GM21825 (cell line): ENCODE measurements around the gene POT1.
A peak's percentile ranks its signal among the peaks of the same experiment; 100 is the strongest.
"Not testable (repeated sequence)": the region's sequence is repeated elsewhere in the genome, so short reads cannot be mapped to it uniquely, and the experiment has no call there.

Experiments
- ATAC-seq: cut with Tn5 transposase; IDR thresholded peaks from one replicate; pipeline ENCODE4 v1.9.1; 2021; ENCODE audit warnings: mild to moderate bottlenecking, moderate library complexity; ENCODE audit not compliant: unreplicated experiment

The POT1 gene, protein sequence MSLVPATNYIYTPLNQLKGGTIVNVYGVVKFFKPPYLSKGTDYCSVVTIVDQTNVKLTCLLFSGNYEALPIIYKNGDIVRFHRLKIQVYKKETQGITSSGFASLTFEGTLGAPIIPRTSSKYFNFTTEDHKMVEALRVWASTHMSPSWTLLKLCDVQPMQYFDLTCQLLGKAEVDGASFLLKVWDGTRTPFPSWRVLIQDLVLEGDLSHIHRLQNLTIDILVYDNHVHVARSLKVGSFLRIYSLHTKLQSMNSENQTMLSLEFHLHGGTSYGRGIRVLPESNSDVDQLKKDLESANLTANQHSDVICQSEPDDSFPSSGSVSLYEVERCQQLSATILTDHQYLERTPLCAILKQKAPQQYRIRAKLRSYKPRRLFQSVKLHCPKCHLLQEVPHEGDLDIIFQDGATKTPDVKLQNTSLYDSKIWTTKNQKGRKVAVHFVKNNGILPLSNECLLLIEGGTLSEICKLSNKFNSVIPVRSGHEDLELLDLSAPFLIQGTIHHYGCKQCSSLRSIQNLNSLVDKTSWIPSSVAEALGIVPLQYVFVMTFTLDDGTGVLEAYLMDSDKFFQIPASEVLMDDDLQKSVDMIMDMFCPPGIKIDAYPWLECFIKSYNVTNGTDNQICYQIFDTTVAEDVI

DNA sequence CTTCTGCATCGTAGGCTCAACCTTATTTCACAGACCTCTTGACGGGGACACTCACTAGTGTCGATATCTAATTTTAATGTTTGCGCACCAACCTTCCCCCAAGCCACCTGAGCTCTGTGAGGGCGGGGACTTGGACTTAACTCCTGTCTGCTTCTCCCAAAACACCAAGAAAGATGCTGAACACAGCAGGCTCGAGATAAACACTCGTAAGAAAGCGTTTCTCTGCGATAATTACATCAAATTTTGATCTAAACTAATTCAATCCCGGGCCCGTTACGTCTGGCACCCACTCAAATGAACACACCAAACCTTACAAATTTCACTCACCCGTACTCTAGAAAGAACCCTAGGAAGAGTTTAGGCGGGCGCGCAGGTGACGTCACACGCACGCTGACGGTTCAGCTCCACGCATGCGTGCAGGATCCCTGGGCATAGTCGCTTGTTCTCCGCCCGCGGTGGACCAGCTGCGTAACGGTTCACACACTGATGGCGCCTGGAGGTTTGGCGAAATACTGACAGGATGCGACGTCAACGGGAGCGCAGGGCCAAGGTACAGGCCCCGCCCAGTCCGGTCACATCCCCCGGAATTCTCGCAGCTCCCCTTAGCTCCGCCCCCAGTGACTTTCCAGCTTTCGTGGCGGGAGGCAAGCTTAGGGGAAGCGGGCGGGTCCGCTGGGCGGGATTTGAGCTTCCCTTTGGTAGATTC, at the start of gene POT1:
Gene POT1 (minus strand): TSS at position 359 of the 706 bp plus-strand sequence. CDS start 32,652 bp downstream, outside the sequence.
- ATAC-seq = peak; percentile 100

DNA sequence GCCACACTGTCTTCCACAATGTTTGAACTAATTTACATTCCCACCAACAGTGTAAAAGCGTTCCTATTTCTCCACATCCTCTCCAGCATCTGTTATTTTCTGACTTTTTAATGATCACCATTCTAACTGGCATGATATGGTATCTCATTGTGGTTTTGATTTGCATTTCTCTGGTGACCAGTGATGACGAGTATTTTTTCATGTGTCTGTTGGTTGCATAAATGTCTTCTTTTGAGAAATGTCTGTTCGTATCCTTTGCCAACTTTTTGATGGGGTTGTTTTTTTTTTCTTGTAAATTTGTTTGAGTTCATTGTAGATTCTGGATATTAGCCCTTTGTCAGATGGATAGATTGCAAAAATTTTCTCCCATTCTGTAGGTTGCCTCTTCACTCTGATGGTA, 45.5 kb upstream of the POT1 start:
- ATAC-seq = not testable (repeated sequence)

DNA sequence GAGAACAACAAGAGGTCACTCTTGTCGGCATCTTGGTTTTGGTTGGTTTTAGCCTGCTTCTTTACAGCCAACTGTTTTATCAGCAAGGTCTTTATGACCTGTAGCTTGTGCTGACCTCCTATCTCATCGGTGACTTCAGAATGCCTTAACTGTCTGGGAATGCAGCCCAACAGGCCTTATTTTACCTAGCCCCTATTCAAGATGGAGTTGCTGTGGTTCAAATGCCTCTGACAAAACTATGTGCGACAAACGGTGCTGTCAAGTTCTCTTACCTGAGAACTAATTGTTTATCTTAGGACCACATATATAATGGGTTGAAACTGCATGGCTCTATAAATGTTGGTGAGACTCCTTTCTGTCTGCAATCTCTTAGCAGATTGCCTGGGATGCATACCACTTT, 35.9 kb upstream of the POT1 start:
- ATAC-seq = no peak

DNA sequence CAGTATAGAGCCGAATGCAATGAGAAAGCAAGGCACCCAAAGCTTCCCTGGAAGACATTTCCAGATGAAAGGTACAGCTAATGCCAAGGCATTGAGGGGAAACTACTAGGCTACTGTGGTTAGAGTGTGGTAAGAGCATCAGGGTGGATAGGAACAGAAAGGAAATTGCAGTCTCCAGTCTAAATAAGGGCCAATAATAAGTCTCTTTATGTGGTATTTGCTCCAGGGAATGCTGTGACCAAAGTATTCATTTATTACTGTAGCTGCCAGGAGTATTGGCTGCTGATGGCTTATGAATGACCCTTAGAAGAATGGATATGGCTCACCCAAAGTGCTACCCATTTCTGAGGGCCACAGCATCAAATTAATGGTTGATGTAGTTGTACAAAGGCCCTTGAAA, 30.1 kb upstream of the POT1 start:
- no peak for ATAC-seq

DNA sequence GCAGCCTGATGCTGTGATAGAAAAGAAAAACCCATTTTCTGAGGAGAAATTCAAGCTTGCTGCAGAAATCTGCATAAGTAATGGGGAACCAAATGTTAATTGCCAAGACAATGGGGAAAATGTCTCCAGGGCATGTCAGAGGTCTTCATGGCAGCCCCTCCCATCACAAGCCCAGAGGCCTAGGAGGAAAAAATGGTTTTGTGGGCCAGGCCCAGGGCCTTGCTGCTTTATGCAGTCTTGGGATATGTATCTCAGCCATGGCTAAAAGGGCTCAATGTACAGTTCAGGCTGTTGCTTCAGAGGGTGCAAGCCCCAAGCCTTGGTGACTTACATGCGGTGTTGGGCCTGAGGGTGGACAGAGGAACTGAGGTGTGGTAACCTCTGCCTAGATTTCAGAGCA, 28.3 kb upstream of the POT1 start:
- not testable (repeated sequence) for ATAC-seq

DNA sequence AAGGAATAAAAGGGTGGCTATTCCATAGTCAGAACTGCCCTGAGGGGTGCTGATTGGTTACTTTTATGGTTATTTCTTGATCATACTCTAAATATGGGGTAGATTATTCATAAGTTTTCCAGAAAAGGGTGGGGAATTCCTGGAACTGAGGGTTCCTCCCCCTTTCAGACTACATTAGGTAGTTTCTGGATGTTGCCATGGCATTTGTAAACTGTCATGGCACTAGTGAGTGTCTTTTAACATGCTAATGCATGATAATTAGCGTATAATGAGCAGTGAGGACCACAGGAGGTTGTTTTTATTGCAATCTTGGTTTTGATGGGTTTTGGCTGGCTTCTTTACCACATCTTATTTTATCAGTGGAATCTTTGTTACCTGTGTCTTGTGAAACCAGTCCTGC, 26.5 kb upstream of the POT1 start:
- no peak for ATAC-seq

DNA sequence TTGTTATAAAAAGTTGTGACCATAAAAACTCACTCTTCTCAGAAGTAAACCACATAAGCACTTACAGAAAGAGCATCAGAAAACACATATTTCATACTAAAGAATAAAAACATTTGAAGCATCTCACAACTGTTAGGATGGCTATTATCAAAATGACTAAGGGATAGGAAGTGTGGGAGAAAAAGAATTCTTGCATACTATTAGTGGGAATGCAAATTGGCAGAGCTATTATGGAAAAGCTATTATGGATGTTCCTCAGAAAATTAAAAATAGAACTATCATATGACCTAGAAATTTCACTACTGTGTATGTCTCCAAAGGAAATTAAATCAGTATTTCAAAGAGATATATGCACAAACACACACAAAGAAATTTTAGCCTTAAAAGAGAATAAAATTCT, 25.2 kb upstream of the POT1 start:
- ATAC-seq = no peak

DNA sequence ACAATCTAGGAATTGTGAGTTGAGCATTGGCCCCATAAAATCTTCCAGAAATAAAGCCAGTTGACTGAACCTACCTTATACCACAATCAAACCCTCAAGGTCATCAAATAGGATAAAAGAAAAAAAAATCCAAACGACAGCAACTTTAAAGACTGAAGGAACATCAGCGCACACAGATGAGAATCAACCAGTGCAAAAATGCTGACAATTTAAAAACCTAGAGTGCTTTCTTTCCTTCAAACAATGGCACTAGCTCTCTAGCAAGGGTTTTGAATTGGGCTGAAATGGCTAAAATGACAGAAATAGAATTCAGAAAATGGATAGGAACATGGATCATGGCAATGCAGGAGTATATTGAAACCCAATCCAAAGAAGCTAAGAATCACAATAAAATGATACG, 16.1 kb upstream of the POT1 start:
- no peak for ATAC-seq

DNA sequence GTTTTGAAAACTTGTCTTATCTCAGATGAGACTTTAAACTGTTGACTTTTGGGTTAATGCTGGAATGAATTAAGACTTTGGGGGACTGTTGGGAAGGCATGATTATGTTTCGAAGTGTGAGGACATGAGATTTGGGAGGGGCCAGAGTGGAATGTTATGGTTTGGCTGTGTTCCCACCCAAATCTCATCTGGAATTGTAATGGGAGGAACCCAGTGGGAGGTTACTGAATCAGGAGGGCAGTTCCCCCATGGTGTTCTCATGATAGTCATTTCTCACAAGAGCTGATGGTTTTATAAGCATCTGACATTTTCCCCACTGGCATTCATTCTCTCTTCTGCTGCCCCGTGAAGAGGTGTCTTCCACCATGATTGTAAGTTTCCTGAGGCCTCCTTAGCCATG, 13.8 kb upstream of the POT1 start:
- ATAC-seq = no peak

DNA sequence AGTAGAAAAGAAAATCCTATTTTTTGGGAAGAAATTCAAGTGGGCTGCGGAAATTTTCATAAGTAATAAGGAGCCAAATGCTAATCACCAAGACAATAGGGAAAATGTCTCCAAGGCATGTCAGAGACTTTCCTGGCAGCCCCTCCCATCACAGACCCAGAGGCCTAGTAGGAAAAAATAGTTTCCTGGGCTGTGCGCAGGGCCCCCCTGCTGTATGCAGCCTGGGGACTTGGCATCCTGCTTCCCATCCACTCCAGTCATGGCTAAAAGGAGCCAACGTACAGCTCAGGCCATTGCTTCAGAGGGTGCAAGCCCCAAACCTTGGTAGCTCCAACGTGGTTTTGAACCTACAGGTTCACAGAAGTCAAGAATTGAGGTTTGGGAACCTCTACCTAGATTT, 12.8 kb upstream of the POT1 start:
- no peak for ATAC-seq

DNA sequence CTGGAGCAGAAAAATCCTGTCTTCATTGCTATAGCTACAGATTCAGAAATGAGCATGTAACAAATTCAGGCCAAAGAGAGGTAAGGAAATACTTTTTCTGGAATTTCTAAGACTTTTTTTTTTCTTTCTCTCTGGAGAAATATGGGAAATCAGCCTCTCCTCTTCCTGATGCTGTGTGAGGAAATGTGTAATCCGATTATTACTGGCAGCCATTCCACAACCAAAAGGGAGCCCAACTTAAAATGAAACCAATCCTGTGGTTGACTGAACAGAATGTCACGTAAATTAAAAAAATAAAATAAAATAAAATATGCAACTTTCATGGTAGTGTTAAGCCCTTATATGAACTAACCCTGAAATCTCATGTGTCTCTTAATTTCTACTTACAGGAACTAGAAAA, 10.7 kb upstream of the POT1 start:
- ATAC-seq = no peak

DNA sequence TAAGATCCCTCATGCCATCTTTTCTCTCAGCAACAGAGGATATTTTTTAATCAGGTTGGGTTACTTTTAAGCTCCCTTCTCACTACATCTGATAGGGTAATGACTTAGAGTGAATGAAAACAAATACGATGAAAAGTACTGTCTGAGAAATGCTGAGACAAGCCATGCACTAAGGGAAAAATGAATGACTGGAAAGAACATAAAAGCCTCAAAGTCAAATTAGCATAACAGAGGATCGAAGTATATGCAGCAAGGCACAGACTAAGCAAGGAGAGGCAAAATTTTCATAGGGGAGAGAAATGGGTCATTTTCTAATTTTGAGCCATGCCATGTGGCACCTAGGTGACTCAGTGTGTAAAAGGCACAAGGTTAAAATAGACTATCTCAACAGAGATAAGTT, 8.5 kb upstream of the POT1 start:
- ATAC-seq = no peak

DNA sequence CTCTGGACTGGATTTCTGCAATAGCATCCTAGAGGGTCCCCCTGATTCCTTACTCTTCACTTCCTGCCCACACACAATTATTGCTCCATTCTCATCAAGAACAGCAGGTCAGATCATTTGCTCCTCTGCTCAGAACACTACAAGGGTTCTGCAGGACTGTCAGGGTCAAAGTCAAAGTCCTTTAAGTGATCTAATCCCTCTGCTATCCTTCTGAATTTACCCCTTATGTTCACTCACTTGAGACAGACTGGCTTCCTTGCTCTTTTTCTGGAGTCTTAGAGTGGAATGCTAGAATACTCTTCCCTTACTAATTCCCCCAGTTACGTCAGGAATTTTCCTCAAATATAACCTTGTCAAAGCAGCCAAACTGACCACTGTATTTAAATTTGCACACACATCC, 7.5 kb upstream of the POT1 start:
- no peak for ATAC-seq

DNA sequence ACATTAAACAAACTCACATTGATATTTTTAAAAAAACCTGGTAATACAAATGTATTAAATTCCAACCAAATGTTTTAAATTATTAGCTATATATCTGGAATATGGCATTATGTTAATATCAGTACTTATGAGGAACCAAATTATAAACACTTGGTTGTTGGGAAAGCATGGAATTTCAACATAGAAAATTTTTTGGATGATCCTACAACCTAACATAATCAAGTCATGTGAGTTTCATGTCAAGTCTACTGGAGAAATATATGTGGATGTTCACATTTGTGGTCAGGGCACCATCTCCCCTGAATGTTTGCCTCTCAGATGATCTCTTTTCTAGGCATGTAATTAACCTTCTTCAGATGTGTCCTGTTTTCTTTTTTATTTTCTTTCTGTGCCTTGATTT, 5.2 kb upstream of the POT1 start:
- ATAC-seq = no peak

DNA sequence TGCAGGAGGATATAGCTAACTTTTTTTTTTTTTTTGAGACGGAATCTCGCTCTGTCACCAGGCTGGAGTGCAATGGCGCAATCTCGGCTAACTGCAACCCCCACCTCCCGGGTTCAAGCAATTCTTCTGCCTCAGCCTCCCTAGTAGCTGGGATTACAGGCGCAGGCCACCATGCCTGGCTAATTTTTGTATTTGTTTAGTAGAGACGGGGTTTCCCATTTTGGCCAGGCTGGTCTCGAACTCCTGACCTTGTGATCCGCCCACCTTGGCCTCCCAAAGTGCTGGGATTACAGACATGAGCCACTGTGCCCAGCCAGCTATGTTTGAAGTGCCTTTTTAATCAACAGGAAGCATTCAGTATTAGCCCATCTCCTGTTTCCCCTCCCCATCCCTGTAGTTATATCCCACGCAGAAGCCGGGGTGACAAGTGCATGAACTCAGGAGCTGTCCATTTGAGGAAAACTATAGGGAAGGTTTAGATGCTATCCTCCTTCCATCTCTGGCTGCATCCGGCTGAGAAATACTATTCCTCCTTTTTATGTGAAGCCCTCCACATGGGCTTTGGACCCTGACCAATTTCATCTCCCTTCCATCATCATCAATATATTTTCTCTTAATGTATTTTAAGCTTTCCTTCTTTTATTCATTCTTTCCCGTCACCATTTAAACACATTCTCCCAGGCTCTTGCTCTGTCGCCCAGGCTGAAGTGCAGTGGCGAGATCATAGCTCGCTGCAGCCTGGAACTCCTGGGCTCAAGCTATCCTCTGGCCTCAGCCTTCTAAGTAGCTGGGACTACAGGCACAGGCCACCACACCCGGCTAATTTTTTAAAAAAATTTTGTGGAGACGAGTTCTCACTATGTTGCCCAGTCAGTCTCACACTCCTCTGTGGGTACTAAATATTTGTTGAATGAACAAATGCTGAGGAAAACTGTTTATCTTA, 1.3 kb upstream of the POT1 start:
- ATAC-seq = no peak

DNA sequence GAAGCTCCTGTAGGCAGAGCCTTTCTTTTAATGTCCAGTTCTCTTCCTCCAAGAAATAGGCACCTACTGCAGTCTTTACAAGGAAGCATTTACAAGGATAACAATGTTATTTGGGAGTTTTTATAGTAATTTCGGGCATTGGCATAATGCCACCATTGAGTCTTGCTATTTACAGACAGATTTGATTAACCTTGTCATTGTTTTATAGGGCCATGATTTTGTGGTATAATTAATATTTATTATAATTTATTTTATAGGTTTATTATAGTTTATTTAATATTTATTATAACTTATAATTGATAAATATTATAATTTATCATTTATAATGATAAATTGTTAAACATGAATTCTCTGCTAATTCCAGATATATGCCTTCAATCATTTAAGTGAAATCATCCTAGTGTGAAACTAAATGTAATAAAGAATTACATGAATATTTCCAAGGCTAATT, 573 bp upstream of the POT1 start:
- no peak for ATAC-seq

DNA sequence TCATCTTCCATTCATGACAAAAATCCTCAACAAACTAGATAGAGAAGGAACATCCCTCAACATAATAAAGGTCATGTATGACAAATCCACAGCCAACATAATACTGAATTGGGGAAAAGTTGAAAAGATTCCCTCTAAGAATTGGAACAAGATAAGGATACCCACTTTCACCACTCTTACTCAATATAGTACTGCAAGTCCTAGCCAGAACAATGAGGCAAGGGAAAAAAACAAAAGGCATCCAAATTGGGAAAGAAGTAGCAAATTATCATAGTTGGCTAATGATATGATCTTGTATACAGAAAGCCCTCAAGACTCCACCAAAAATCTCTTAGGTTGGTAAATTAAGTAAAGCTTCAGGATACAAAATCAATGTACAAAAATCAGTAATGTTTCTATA, 4.7 kb downstream of the POT1 start:
- no peak for ATAC-seq

DNA sequence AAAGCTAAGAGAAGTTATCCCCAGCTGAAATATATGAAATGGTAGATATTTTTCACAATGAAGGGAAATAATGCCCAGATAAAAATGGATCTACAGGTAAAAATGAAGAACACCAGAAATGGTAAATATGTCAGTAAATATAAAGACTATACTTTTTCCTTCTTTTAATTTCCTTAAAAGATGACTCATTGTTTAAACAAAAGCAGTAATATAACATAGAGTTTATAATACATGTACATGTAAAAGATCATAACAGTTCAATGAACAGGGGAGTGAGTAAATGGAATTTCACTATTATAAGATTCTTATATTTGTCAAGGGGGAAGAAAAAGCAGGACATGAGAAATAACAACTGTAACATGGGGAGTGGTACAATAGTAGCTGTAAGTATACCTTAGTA, 7.4 kb downstream of the POT1 start:
- ATAC-seq = no peak

DNA sequence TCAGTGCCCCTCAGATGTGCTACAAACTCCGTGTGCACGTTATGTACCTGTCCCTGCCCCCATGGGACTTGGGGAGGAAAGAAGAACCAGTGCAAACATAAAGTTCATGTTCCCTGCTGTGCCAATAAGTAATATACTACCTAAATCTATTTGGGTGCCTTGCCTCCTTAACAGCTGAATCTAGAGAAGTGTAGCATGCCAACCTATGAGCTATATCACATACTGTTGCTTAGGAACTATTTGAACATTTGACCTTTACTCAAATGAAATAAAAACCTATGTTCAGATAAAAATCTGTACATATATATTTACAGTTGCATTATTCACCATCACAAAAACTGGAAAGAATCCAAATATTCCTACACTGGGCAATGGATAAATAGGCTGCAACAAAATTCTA, 9.8 kb downstream of the POT1 start:
- ATAC-seq = no peak

DNA sequence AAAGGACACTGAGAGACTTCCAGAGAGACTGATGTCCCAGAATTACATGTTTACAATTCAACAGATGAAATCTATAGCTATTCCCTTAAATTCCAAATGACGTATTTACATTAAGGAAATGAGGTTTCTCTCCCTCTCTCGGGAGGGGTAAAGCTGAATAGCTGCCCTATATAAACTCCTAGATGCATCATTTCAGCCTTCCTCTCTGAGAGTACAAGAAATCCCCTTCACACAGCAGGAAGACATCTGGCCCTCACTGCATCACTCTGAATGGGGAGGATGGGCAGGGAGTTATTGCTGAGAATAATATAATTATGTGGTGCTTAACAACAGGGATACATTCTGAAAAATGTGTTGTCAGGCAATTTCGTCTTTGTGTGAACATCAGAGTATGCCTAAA, 11.0 kb downstream of the POT1 start:
- peak; percentile 81 for ATAC-seq

DNA sequence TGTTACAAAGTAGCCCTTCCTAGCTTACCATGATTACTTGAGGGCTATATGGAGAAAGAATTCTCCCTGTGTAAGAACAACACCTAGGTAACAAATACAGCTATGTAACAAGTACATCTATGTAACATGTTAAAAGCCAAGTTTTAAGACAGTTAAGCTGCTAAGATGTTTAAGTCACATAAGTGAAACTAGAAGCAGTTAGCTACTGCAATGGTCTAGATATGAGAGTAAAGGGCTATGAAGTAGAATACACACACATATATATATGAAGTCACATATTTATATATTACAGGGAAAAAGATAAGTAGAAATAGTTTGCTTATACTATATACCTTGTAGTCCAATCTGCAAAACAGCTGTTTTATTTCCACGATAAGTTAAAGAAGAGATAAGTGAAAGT, 14.4 kb downstream of the POT1 start:
- peak; percentile 43 for ATAC-seq
